ENCODE measurements around the gene INSYN1.

- TF ChIP-seq FOXP4 (CRISPR knock-in tag; IDR thresholded peaks at IDR 0.05) (no peak), CBFB (CRISPR knock-in tag; IDR thresholded peaks at IDR 0.05) (no peak), CHD4 (IDR thresholded peaks at IDR 0.05; ENCODE audit: borderline replicate concordance, low read length) (no peak), ZNF362 (CRISPR knock-in tag; IDR thresholded peaks at IDR 0.05; ENCODE audit: borderline replicate concordance) (no peak)
Observed at GRCh38 chr15:73686781-73687256, 66.3 kb downstream of the INSYN1 start.

Measured in HepG2 (cell line).